HUES48 (cell line): Measurements from ENCODE around the gene CFP.

Experiments
- H3K27ac ChIP-seq: one replicate; pipeline ENCODE4 v1.7.0; 2013; ENCODE audit warnings: low read depth, low read length, inconsistent platforms
- H3K27me3 ChIP-seq: 2 replicates; pipeline ENCODE4 v1.6.1; 2013; ENCODE audit warnings: mild to moderate bottlenecking, low read length; ENCODE audit not compliant: control insufficient read depth, insufficient read depth
- H3K36me3 ChIP-seq: 2 replicates; pipeline ENCODE4 v1.6.1; 2013; ENCODE audit warnings: low read length; ENCODE audit not compliant: control insufficient read depth, insufficient read depth
- H3K4me1 ChIP-seq: 2 replicates; pipeline ENCODE4 v1.6.1; 2013; ENCODE audit warnings: mild to moderate bottlenecking, low read length; ENCODE audit not compliant: control insufficient read depth, insufficient read depth
- H3K4me3 ChIP-seq: 2 replicates; pipeline ENCODE4 v1.5.1; 2013; ENCODE audit warnings: mild to moderate bottlenecking, low read depth, low read length
- H3K9ac ChIP-seq: 2 replicates; pipeline ENCODE4 v1.6.1; 2013; ENCODE audit warnings: mild to moderate bottlenecking, low read depth, low read length, moderate library complexity
- H3K9me3 ChIP-seq: 2 replicates; pipeline ENCODE4 v1.6.1; 2013; ENCODE audit warnings: low read length; ENCODE audit not compliant: control insufficient read depth, insufficient read depth

The CFP gene

DNA sequence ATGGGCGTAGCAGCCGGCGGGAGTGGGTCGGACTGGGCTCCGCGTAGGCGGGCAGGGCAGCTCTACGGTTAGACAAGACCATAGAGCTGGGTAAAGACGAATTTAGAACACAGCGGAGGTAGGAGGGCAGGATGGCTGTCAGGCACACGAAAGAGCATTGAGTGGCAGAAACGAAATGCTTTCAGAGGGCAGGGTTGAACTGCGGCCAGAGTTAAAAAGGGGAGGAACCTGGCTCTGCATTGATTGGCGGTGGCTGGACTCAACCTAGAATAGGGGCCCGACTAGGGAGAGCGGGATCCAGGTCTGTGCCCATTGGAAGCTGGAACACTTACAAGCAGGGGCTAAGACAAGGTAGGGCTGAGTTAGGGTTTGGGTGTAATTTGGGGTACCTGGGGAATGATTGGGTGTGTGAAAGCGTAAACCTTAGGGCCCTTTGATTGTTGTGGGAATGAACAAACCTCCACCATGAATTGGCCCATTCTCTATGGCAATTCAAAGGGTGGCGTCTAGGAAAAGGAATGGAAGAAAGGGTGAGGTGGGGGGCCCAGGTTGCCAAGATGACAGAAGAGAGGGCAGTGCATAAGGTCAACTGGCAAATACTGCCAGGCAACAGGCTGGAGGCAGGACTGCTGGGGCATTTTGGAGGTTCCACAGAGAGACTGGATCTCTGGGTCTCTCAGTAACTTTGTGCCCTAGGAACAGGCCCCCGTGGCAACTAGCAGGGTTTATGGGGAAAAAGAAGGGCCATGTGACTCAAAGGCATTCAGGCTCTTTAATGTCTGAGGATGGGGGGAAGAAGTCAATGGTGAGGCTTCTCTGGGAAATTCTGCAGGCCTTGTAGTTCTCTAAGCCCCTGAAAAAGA is 21.5 kb upstream of the CFP start:
- no peaks in the 10 kb centered on the region; the same call in 1 of the 2 replicates for H3K4me1 ChIP-seq
- peak overlapping the region; percentile 78 for H3K27ac ChIP-seq
- H3K36me3 ChIP-seq, result peaks cover 35% of the 10 kb centered on the region
- no peak overlapping the region; the same call in 1 of the 2 replicates for H3K9ac ChIP-seq
- H3K4me3 ChIP-seq, result peak overlapping the region; percentile 68
- H3K27me3 ChIP-seq, result no peaks in the 10 kb centered on the region
- peaks cover 37% of the 10 kb centered on the region for H3K9me3 ChIP-seq

- H3K27me3 ChIP-seq, result no peaks in the 10 kb centered on the region
- peak within 1 kb of the TSS; percentile 66; the same call in 1 of the 2 replicates for H3K9ac ChIP-seq
- H3K27ac ChIP-seq, result peak within 1 kb of the TSS; percentile 78
- peaks cover 33% of the 10 kb centered on the region for H3K9me3 ChIP-seq
- H3K4me3 ChIP-seq, result peak within 1 kb of the TSS; percentile 85
- H3K4me1 ChIP-seq, result no peaks in the 10 kb centered on the region; the same call in 1 of the 2 replicates
- H3K36me3 ChIP-seq, result peaks cover 26% of the 10 kb centered on the region
Observed at GRCh38 chrX:47650164-47651042, 20.7 kb upstream of the CFP start, which contains the start of gene ELK1. ELK1 (minus strand) TSS chrX:47650563; CDS start chrX:47641441, 9,122 bp downstream.

DNA sequence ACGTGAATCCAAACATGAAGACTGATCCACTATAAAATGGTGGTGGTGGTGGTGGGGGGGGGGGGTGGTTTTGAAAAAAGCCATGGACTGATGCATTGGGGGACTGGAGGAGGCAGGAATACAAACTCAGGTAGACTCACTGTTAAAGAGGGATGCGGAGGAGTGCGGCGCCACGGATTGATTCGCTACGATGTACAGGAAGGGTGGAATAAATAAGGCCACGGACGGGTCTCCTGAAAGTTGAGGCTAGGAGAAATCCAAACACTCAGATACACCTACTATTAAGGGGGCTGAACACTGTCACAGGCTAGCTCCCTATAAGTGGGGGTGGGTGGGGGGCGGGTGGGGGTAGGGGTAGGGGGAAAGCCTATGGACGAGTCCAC is 20.0 kb upstream of the CFP start:
- Histone ChIP-seq H3K4me1 (no peaks in the 10 kb centered on the region; the same call in 1 of the 2 replicates), H3K4me3 (peak overlapping the region; percentile 85), H3K9ac (no peak overlapping the region), H3K27me3 (no peaks in the 10 kb centered on the region), H3K27ac (no peak overlapping the region), H3K9me3 (peaks cover 33% of the 10 kb centered on the region), H3K36me3 (peaks cover 24% of the 10 kb centered on the region)

DNA sequence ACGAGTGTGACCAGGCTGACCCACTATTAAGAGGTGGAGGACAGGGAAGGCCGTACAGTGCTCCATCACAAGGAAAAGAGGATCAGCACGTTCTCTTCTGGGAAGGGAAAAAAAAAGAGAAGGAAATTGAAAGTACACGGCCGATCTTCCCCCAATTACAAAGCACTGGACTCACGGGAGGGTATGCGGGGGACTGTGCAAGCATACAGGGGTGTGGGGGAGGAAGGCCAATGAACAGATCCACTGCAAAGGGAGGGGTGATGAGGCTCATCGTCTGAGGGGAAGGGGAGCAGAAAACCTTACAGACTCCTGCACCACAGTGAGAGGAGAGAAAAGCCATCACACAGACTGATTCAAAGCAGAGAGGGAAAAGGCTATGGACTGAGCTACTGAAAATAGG is 19.5 kb upstream of the CFP start:
- Histone ChIP-seq H3K4me3 (peak overlapping the region; percentile 85), H3K36me3 (peaks cover 21% of the 10 kb centered on the region), H3K27me3 (no peaks in the 10 kb centered on the region), H3K9me3 (peaks cover 33% of the 10 kb centered on the region), H3K4me1 (no peaks in the 10 kb centered on the region; the same call in 1 of the 2 replicates), H3K9ac (no peak overlapping the region), H3K27ac (no peak overlapping the region)

DNA sequence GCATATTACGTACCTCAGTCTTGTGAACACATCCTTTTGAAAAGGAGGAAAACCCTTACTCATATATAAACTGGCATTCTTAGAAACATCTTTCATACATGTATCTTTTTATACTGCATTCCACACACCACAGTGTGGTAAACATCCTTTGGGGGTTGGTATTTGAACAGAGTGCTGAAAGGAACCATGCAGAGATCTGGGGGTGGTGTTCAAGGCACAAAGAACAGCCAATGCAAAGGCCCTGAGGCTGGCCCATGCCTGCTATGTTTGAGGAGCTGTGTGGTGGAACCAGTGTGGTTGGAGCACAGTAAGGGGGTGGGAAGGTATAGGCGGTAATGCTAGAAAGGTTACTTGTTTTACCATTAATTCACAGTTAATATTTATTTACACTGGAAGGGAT is 18.6 kb upstream of the CFP start:
- H3K4me1 ChIP-seq, result no peaks in the 10 kb centered on the region; the same call in 1 of the 2 replicates
- peaks cover 33% of the 10 kb centered on the region for H3K9me3 ChIP-seq
- no peak overlapping the region for H3K9ac ChIP-seq
- H3K27me3 ChIP-seq, result no peaks in the 10 kb centered on the region
- no peak overlapping the region for H3K27ac ChIP-seq
- H3K36me3 ChIP-seq, result peaks cover 26% of the 10 kb centered on the region
- H3K4me3 ChIP-seq, result no peak overlapping the region; the same call in 1 of the 2 replicates

GRCh38 chrX:47646636-47647035 is 16.9 kb upstream of the CFP start:
- H3K27me3 ChIP-seq, result no peaks in the 10 kb centered on the region
- H3K9me3 ChIP-seq, result peaks cover 34% of the 10 kb centered on the region
- H3K4me3 ChIP-seq, result no peak overlapping the region
- no peak overlapping the region for H3K27ac ChIP-seq
- H3K9ac ChIP-seq, result no peak overlapping the region
- peaks cover 24% of the 10 kb centered on the region for H3K36me3 ChIP-seq
- H3K4me1 ChIP-seq, result no peaks in the 10 kb centered on the region; the same call in 1 of the 2 replicates

DNA sequence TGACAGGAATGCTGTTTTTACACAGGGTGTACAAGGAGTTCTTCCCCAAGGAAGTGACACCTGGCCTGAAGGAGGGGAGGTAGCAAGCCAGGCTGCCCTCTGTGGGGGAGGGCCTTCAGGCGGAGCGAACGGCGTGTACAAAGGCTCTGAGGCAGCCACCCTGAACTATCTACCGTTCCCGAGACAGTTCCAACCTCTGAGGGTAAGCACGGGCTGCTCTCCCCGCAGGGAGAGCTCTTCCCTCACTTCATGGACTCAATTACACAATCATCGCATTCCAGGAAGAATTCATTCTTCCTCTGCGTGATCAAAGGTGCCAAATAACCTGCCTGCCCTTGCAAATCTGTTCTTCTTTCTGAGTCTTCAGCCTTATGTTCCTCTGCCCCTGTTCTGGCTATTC is 15.8 kb upstream of the CFP start:
- H3K9ac ChIP-seq, result no peak overlapping the region
- no peak overlapping the region for H3K4me3 ChIP-seq
- H3K27me3 ChIP-seq, result no peaks in the 10 kb centered on the region
- no peak overlapping the region for H3K27ac ChIP-seq
- H3K36me3 ChIP-seq, result peaks cover 35% of the 10 kb centered on the region
- H3K9me3 ChIP-seq, result peaks cover 39% of the 10 kb centered on the region
- H3K4me1 ChIP-seq, result no peaks in the 10 kb centered on the region

GRCh38 chrX:47644557-47645091 is 14.9 kb upstream of the CFP start:
- no peak overlapping the region for H3K9ac ChIP-seq
- no peaks in the 10 kb centered on the region for H3K4me1 ChIP-seq
- H3K9me3 ChIP-seq, result peaks cover 47% of the 10 kb centered on the region
- H3K27ac ChIP-seq, result no peak overlapping the region
- H3K4me3 ChIP-seq, result no peak overlapping the region
- no peaks in the 10 kb centered on the region for H3K27me3 ChIP-seq
- peaks cover 45% of the 10 kb centered on the region for H3K36me3 ChIP-seq

DNA sequence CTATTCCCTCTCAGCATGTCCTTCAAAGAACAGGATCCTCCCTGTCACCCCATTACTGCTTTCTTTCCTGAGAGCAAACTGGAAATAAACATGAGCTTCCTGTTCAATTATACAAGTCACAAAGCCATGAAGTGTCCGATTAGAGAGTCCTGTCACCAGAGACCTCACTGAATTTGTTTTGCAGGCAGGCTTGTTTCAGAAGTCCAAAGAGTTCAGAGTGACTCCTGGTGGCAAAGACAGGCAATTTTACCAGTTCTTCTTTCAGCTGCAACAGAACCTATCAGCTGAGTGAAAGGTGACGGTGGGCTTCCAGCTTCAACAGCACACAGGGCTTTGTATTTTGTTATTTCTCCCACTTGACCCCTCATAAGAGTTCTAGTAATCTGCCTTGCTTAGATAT is 14.2 kb upstream of the CFP start:
- Histone ChIP-seq H3K36me3 (peaks cover 50% of the 10 kb centered on the region), H3K4me1 (no peaks in the 10 kb centered on the region), H3K4me3 (no peak overlapping the region), H3K27me3 (no peaks in the 10 kb centered on the region), H3K9ac (no peak overlapping the region), H3K27ac (no peak overlapping the region), H3K9me3 (peaks cover 46% of the 10 kb centered on the region)

- Histone ChIP-seq H3K9ac (no peak overlapping the region), H3K27ac (no peak overlapping the region), H3K4me3 (no peak overlapping the region), H3K36me3 (peaks cover 59% of the 10 kb centered on the region), H3K27me3 (no peaks in the 10 kb centered on the region), H3K4me1 (no peaks in the 10 kb centered on the region), H3K9me3 (peaks cover 41% of the 10 kb centered on the region)
Observed at GRCh38 chrX:47638816-47639215, 9.1 kb upstream of the CFP start.
